HAP-1 (cell line): ENCODE data around the gene SLC35E2B.
"Not testable (repeated sequence)": the region's sequence is repeated elsewhere in the genome, so short reads cannot be mapped to it uniquely, and the experiment has no call there.

Experiments used
- DNase-seq, 2 experiments: peaks; one replicate each; pipeline ENCODE4 v3.0.0-alpha.2; 2016 to 2020; ENCODE audit warnings: low spot score in 2 of 2
- H3K27me3 ChIP-seq: fragments of 250-450 bp; sonication (Bioruptor Pico); 2 replicates; pipeline ENCODE4 v1.5.1; 2020; ENCODE audit warnings: low read depth, mild to moderate bottlenecking, moderate library complexity
- H3K36me3 ChIP-seq: fragments of 250-450 bp; sonication (Bioruptor Pico); replicated peaks from 2 replicates; pipeline ENCODE4 v1.5.1; 2020; ENCODE audit warnings: mild to moderate bottlenecking
- H3K4me1 ChIP-seq: fragments of 250-450 bp; sonication (Bioruptor Pico); 2 replicates; pipeline ENCODE4 v1.5.1; 2020; ENCODE audit warnings: mild to moderate bottlenecking
- H3K4me3 ChIP-seq: fragments of 250-450 bp; sonication (Bioruptor Pico); 2 replicates; pipeline ENCODE4 v1.5.1; 2020; ENCODE audit warnings: mild to moderate bottlenecking, moderate library complexity
- H3K9me3 ChIP-seq: fragments of 250-450 bp; sonication (Bioruptor Pico); 2 replicates; pipeline ENCODE4 v1.5.1; 2020; ENCODE audit warnings: mild to moderate bottlenecking, moderate library complexity
- in situ Hi-C: fragments of 300-500 bp; cut with MboI; formaldehyde crosslinking; loops from 3 replicates; pipeline ENCODE4 v1.14.3; 2020; ENCODE audit warnings: low sequenced_read_pairs, inconsistent platforms, mixed read lengths

The SLC35E2B gene

DNA sequence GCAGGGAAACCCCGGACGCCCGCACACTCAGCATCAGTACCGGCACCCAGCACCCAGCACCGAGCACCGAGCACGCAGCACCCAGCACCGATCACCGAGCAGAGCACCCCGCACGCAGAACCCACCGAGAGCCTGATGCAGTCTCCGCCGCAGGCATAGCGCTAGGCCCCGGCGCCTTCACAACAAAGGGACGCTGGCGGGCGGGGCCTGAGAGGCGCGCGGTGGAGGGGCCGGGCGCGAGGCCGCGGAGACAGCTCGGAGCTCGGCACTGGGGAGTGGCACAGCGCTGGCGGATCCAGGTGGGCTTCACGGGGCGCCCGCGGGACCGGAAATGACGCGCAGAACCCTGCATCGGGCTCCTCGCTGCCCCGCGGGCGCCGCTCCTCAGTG lies 276 bp downstream of the SLC35E2B start:
- H3K9me3 ChIP-seq, H3K4me1 ChIP-seq, H3K36me3 ChIP-seq, in situ Hi-C loops, H3K27me3 ChIP-seq: not testable (repeated sequence)
- DNase-seq = peak in 1 of 2 experiments; percentile 78
- H3K4me3 ChIP-seq = peak overlapping the region; percentile 38

DNA sequence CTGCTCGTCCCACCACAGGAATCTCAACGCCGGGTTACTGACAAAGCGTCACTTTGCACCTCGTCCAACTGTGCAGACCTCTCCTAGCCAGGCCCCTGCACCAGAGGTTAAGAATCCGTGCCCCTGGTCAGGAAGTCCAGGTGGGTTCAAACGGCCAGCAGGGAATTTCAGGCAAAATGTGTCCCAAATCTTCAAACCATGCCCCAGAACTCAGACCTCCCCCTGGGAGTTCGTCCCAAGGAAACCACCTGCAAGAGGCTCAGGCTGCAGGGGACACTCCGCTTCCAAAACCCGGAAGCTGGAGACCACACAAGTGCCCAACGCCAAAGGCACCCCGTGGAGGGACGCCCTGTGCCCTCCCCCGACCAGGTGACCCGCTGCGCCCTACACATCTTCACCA lies 1.2 kb downstream of the SLC35E2B start:
- DNase-seq, H3K36me3 ChIP-seq, in situ Hi-C loops, H3K9me3 ChIP-seq, H3K4me1 ChIP-seq, H3K27me3 ChIP-seq, H3K4me3 ChIP-seq: not testable (repeated sequence)

DNA sequence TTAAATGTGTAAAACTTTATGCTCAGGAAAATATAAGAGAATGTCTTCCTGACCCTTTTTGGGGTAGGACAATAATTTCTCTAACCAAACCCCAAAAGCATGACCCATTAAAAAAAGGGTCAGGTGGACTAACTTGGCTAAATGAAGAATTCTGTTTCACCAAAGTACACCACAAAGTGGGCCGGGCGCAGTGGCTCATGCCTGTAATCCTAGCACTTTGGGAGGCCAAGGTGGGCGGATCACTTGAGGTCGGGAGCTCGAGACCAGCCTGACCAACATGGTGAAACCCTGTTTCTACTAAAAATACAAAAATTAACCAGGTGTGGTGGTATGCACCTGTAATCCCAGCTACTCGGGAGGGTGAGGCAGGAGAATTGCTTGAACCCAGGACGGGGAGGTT lies 3.1 kb downstream of the SLC35E2B start:
- H3K4me3 ChIP-seq, DNase-seq, H3K36me3 ChIP-seq, H3K9me3 ChIP-seq, H3K27me3 ChIP-seq, H3K4me1 ChIP-seq: not testable (repeated sequence)
- in situ Hi-C loops = loop anchor here (10.0 kb wide), 1 partner anchor 55 kb away; no protein-coding TSS in a partner anchor

DNA sequence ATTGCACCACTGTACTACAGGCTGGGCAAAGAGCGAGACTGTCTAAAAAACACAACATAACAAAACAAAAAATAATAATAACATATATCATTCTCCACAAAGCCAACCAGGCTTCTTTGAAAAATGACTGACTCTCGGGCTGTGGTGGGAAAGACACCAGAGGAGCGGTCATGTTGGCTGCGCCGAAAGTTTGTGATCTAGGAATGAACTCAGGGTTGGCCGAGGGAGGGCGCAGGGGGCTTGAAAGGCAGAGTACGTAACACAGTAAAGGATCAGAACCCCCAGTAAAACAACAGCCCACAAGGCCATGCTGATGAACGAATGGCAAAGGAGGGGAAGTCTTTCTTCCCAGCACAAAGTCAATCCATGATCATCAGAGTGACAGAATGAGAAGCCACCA lies 4.7 kb downstream of the SLC35E2B start:
- in situ Hi-C loops = loop anchor here (10.0 kb wide), 1 partner anchor 57 kb away; no protein-coding TSS in a partner anchor
- no peak for DNase-seq

DNA sequence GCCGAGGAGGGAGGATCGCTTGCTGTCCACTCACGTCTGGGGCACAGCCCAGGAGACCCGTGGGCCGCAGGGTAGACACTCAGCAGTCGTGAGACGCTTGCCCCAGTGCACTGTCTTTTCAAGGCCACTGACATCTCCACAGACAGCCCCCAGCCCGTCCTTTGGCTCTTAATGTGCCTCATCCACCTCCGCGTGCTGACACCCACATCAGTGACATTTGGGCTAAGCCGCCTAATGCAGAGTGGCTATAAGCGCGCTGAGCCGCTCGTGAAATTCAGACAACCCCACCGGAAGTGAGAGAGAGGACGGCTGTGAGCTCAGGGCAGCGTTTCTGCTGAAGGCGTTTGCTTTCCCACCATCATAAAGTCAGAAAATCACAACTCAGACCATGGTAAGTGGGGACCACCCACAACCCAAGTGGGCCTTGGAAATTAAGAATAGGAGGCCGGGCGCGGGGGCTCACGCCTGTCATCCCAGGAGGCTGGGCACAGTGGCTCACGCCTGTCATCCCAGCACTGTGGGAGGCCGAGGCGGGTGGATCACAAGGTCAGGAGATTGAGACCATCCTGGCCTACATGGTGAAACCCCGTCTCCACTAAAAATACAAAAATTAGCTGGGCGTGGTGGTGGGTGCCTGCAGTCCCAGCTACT lies 8.4 kb downstream of the SLC35E2B start:
- H3K36me3 ChIP-seq = no peaks in the 10 kb centered on the region
- no peak for DNase-seq
- H3K9me3 ChIP-seq = no peaks in the 10 kb centered on the region
- in situ Hi-C loops = loop anchor here (10.0 kb wide), 1 partner anchor 61 kb away; no protein-coding TSS in a partner anchor
- no peaks in the 10 kb centered on the region for H3K27me3 ChIP-seq
- H3K4me1 ChIP-seq = no peaks in the 10 kb centered on the region
- H3K4me3 ChIP-seq = no peak overlapping the region

More for the DNA sequence above, 4.7 kb downstream of the SLC35E2B start:
- Histone ChIP-seq H3K4me3 (no peak overlapping the region), H3K9me3 (no peaks in the 10 kb centered on the region), H3K27me3 (no peaks in the 10 kb centered on the region), H3K4me1 (no peaks in the 10 kb centered on the region), H3K36me3 (no peaks in the 10 kb centered on the region)

DNA sequence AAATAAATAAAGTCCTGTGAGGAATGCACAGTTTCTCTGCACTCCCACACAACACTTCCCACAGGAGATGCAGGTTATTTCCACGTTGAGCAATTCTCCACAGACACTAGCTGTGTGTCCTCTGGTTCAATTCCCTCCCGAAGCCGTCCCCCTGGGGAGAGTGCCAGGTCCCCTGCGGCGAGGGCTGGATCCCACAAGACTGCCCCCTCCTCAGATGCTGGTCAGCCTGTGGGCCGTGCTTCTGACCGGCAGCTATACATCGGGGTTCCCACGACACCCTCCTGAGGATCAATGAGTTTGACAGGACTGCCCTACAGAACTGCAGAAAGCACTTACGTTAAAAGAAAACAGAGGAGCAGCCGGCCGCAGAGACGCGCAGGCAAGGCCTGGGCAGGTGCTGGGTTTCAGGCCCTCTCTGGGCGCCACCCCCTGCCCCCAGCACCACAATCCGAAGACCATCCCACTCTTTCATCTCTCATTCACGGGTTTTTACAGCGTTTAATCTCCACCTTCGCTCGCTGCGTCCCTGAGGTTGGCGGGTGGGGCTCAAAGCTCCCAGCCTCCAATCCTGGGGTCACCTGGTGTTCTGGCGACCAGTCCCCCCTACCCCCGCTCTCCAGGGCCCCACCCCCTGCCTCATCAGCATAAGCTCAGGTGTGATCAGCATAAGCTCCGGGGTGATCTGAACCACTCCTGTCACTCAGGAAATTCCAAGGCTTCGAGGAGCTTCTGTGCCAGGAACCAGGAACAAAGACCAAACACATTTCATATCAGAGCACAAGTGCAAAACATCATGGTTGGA lies 9.3 kb downstream of the SLC35E2B start:
- Histone ChIP-seq H3K4me3 (no peak overlapping the region), H3K4me1 (no peaks in the 10 kb centered on the region), H3K36me3 (no peaks in the 10 kb centered on the region), H3K9me3 (no peaks in the 10 kb centered on the region), H3K27me3 (no peaks in the 10 kb centered on the region)
- in situ Hi-C loops = loop anchor here (10.0 kb wide), 1 partner anchor 61 kb away; no protein-coding TSS in a partner anchor
- DNase-seq = no peak

DNA sequence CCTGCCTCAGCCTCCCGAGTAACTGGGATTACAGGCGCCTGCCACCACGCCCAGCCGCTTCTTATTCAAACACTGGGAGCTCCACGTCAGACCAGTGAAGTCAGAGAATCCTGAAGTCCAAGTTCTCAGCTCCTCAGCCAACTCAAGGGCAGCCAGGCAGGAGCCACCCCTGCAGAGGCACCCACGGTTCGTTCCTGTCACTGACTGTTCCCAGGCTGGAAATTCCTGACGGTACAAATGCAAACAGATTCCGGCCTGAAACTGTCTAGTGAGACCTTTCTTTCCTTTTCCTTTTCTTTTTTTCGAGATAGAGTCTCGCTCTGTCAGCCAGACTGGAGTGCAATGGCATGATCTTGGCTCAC lies 11.7 kb downstream of the SLC35E2B start:
- H3K27me3 ChIP-seq = no peaks in the 10 kb centered on the region
- H3K4me1 ChIP-seq = no peaks in the 10 kb centered on the region
- H3K36me3 ChIP-seq = no peaks in the 10 kb centered on the region
- in situ Hi-C loops = loop anchor here (10.0 kb wide), 1 partner anchor 64 kb away; no protein-coding TSS in a partner anchor
- H3K4me3 ChIP-seq = no peak overlapping the region
- H3K9me3 ChIP-seq = no peaks in the 10 kb centered on the region
- DNase-seq = no peak

DNA sequence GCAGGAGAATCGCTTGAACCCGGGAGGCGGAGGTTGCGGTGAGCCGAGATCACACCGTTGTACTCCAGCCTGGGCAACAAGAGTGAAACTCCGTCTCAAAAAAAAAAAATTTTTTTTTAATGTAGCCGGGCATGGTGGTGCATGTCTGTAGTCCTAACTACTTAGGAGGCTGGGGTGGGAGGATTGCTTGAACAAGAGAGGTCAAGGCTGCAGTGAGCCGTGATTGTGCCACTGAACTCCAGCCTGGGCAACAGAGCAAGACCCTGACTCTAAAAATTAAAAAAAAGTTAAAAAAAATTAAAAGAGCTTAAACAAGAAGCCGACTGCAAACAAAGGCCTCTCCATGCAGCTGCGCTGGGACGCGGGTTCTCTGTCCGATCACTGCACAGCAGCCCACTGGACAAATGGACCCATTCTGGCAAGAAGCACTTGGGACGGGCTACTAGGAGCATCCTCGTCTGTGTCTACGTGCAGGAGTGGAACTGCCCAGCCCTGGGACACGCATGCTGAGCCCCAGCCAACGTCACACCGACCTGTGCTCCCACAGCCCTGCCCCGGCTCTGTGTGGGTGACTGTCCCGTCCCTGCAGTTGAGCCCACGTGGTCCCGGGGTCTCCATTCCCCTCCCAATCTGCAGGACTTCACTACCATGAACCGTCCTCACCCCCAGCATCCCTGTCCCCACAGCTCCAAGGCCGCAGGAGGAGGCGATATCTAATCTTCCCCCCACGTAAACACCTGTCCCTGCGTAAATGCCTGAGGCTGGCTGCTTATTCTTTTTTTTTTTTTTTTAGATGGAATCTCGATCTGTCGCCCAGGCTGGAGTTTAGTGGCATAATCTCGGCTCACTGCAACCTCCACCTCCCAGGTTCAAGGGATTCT lies 12.3 kb downstream of the SLC35E2B start:
- H3K27me3 ChIP-seq = no peaks in the 10 kb centered on the region
- no peaks in the 10 kb centered on the region for H3K9me3 ChIP-seq
- DNase-seq = no peak
- no peaks in the 10 kb centered on the region for H3K4me1 ChIP-seq
- no peak overlapping the region for H3K4me3 ChIP-seq
- in situ Hi-C loops = loop anchor here (10.0 kb wide), 1 partner anchor 65 kb away; no protein-coding TSS in a partner anchor
- no peaks in the 10 kb centered on the region for H3K36me3 ChIP-seq

DNA sequence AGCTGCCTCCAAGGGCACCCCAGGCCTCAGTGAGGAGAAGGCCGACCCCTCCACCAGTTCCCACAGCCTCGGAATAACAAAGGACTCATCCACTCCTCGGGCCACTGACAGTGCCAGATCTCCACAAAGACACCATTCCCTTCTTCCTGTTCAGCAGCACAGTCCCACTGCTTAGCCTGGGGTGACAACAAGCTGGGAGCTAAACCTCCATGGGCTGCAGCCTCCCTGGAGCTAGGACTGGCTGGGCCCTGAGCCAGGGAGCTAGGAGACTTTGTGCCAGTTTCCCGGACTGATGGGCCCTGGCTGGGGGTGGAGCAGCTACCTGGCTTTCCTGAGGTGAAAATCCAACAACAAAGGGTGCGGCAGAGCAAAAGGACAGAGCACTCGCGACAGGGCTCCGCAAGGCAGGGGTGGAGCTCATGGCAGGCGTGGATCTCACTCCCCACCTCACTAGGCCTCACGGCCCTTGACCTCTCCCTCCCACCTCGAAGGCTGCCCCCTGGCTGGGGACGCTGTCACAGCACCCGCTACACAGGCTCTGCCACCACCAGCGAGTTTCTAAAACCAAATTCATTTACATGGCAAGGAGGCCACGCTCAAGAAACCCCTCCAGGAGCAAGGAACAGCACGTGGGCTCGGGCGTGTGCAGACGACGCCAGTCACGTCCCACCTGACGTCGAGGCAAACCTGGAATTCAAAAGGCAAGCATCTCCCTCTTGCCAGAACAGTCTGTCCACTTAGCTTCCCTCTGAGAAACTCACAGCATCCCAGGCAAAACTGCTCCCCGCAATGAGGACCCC lies 13.8 kb downstream of the SLC35E2B start:
- no peak for DNase-seq
- in situ Hi-C loops = no loop called here
- H3K27me3 ChIP-seq = no peaks in the 10 kb centered on the region
- H3K4me1 ChIP-seq = no peaks in the 10 kb centered on the region
- no peak overlapping the region for H3K4me3 ChIP-seq
- no peaks in the 10 kb centered on the region for H3K9me3 ChIP-seq
- H3K36me3 ChIP-seq = no peaks in the 10 kb centered on the region

DNA sequence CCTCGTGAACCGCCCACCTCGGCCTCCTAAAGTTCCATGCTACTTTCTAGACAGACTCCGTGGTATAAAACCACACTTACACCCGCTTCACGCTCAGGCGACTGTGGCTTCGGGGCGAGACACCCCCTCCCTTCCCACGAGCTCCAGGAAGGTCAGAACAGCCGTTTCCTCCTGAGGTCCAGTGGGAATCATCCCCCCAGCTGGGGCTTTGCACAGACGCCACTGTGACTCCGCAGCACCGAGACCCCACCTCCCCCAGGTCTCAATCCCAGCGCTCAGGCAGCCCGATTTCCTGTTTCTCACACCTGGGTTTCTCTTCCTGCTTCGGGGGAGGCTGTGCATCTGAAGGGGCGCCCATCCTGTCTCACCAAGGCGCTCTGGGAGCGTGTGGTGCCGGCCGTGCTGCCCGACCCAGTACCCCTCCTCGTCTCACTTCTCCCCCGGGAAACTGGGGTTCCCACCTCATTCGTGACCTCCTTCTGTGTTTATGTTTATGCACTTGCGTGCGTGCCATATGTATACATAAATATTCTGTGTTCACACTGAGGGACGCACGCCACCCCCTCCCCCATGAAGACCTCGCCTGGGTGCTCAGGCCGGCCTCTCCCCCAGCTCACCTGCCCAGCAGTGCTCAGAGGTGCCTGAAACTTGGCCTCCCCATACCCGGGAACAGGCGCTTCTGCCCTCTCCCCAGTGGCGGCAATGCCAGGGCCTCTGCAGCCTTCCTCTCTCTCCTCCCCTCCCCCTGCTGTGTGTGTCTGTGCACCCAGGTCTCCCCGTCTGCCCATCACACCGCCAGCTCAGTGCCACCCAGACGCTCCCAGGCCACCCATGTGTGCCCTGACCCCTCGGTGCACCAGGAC lies 14.6 kb downstream of the SLC35E2B start:
- H3K36me3 ChIP-seq = no peaks in the 10 kb centered on the region
- no peaks in the 10 kb centered on the region for H3K9me3 ChIP-seq
- no peak for DNase-seq
- in situ Hi-C loops = no loop called here
- H3K4me3 ChIP-seq = no peak overlapping the region
- no peaks in the 10 kb centered on the region for H3K4me1 ChIP-seq
- H3K27me3 ChIP-seq = no peaks in the 10 kb centered on the region

DNA sequence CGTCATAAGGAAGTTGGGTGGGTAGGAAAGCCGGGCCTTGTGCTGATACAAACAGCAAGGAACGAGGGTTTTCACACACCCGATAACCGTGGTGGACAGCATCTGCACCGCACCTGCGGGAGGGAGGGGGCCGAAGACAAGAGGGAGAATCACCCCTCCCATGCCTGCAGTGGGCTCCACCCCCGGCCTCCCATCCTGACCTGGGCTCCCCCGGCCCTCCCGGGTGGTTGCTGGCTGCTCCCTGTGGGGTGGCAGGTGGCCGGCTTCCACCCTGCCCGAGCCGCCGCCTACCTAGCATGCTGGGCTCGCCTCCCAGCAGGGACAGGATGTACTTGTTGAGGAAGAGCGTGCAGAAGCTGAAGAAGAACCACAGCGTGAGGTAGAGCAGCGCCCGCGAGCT lies 16.5 kb downstream of the SLC35E2B start:
- H3K9me3 ChIP-seq, H3K27me3 ChIP-seq, H3K4me3 ChIP-seq, H3K36me3 ChIP-seq, H3K4me1 ChIP-seq, DNase-seq, in situ Hi-C loops: not testable (repeated sequence)

DNA sequence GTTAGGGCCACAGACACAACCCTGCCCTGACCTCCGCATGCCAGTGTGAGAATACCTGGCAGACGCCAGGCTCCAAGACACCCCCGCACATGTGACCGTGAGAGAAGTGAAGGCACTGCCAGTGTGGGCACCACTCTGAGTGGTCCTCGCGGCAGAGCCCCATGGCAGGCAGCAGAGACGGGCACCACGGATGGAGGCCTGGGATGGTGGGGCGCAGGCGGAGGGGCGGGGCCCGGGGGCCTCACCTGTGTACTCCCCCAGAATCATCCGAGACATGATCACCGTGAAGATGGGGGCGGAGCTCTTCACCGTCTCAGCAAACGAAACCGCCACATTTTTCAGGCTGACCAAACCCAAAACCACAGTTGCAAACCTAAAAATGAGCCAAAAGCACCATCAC lies 17.4 kb downstream of the SLC35E2B start:
- H3K9me3 ChIP-seq, in situ Hi-C loops, DNase-seq, H3K4me1 ChIP-seq, H3K4me3 ChIP-seq, H3K27me3 ChIP-seq, H3K36me3 ChIP-seq: not testable (repeated sequence)
